CD14-positive monocyte (primary cell): Measurements from ENCODE around the gene PTPRN2. TPM values are rescaled to one million over a fixed set of nuclear protein-coding genes. Genes with fewer than 3 reads are reported as not detected.

Experiments used
- DNase-seq, 3 donors: peaks; one replicate each; pipeline ENCODE4 v3.0.0-alpha.2; 2011 to 2022
- H2AFZ ChIP-seq: 2 replicates; pipeline ENCODE4 v1.6.0; 2012; ENCODE audit warnings: mild to moderate bottlenecking, low read depth, low read length, inconsistent platforms; ENCODE audit not compliant: insufficient read depth, poor library complexity, severe bottlenecking
- H3K27ac ChIP-seq, 2 donors: 1 replicate in 1 of 2; 2 replicates in 1 of 2; pipeline ENCODE4 v1.5.1; 2012 to 2013; ENCODE audit warnings: low read length in 2 of 2, control low read depth in 1 of 2, inconsistent platforms in 1 of 2, low read depth in 1 of 2, mild to moderate bottlenecking in 1 of 2
- H3K27me3 ChIP-seq, 2 donors: one replicate each; pipeline versions ENCODE4 v1.6.0 to v1.6.1; 2011 to 2013; ENCODE audit warnings: low read length in 2 of 2; ENCODE audit not compliant: control insufficient read depth in 2 of 2, insufficient read depth in 2 of 2
- H3K36me3 ChIP-seq, 2 donors: replicated peaks in 1 of 2; 1 replicate in 1 of 2; 2 replicates in 1 of 2; pipeline versions ENCODE4 v1.5.1 to v1.6.1; 2012 to 2013; ENCODE audit warnings: low read length in 2 of 2, control low read depth in 1 of 2, inconsistent platforms in 1 of 2, mild to moderate bottlenecking in 1 of 2; ENCODE audit not compliant: insufficient read depth in 2 of 2, control insufficient read depth in 1 of 2
- H3K4me1 ChIP-seq, 2 donors: 1 replicate in 1 of 2; 2 replicates in 1 of 2; pipeline versions ENCODE4 v1.5.1 to v1.6.1; 2012 to 2013; ENCODE audit warnings: low read length in 2 of 2, control low read depth in 1 of 2, inconsistent platforms in 1 of 2, mild to moderate bottlenecking in 1 of 2, moderate library complexity in 1 of 2; ENCODE audit not compliant: insufficient read depth in 2 of 2, control insufficient read depth in 1 of 2
- H3K4me2 ChIP-seq: replicated peaks from 2 replicates; pipeline ENCODE3; 2012; ENCODE audit warnings: low read length, moderate library complexity, mild to moderate bottlenecking; ENCODE audit not compliant: poor library complexity, severe bottlenecking; ENCODE audit errors: extremely low read depth
- H3K4me3 ChIP-seq, 3 experiments: fragments of 200-600 bp in 1 of 3; sonication (generic) in 1 of 3; replicated peaks in 1 of 3; 1 replicate in 2 of 3; 2 replicates in 1 of 3; pipeline ENCODE4 v1.5.1; 2011 to 2013; ENCODE audit warnings: low read length in 3 of 3, mild to moderate bottlenecking in 3 of 3, control low read depth in 2 of 3, low read depth in 2 of 3, inconsistent platforms in 1 of 3, moderate library complexity in 1 of 3
- H3K79me2 ChIP-seq: 2 replicates; pipeline ENCODE4 v1.6.0; 2012; ENCODE audit warnings: mild to moderate bottlenecking, control low read depth, inconsistent platforms, low read length, moderate library complexity; ENCODE audit not compliant: insufficient read depth
- H3K9ac ChIP-seq: 2 replicates; pipeline ENCODE4 v1.6.0; 2017; ENCODE audit warnings: low read length, mild to moderate bottlenecking; ENCODE audit not compliant: insufficient read depth, poor library complexity, severe bottlenecking
- H3K9me3 ChIP-seq, 2 donors: replicated peaks in 1 of 2; 1 replicate in 1 of 2; 2 replicates in 1 of 2; pipeline versions ENCODE4 v1.5.1 to v1.6.1; 2012 to 2013; ENCODE audit warnings: low read length in 2 of 2, control low read depth in 1 of 2; ENCODE audit not compliant: control insufficient read depth in 1 of 2, insufficient read depth in 1 of 2
- H4K20me1 ChIP-seq: 2 replicates; pipeline ENCODE4 v1.6.0; 2012; ENCODE audit warnings: mild to moderate bottlenecking, low read length, control low read depth, moderate library complexity; ENCODE audit not compliant: insufficient read depth
- H3K27ac Mint-ChIP-seq, 7 donors: one replicate each; pipeline ENCODE4 v1.8.0; 2020; ENCODE audit warnings: mild to moderate bottlenecking in 7 of 7, mixed read lengths in 7 of 7, moderate library complexity in 6 of 7, inconsistent platforms in 2 of 7
- H3K27me3 Mint-ChIP-seq, 3 donors: one replicate each; pipeline ENCODE4 v1.8.0; 2021 to 2022; ENCODE audit warnings: low read depth in 3 of 3, mild to moderate bottlenecking in 3 of 3, mixed read lengths in 3 of 3, moderate library complexity in 3 of 3, inconsistent platforms in 1 of 3
- H3K36me3 Mint-ChIP-seq, 2 donors: one replicate each; pipeline ENCODE4 v1.8.0; 2020; ENCODE audit warnings: mixed read lengths in 2 of 2, inconsistent platforms in 1 of 2, mild to moderate bottlenecking in 1 of 2
- H3K4me1 Mint-ChIP-seq: one replicate; pipeline ENCODE4 v1.8.0; 2020; ENCODE audit warnings: mild to moderate bottlenecking, mixed read lengths
- H3K4me3 Mint-ChIP-seq, 2 donors: one replicate each; pipeline ENCODE4 v1.8.0; 2020; ENCODE audit warnings: mild to moderate bottlenecking in 2 of 2, mixed read lengths in 2 of 2, moderate library complexity in 1 of 2
- H3K9me3 Mint-ChIP-seq, 7 donors: one replicate each; pipeline ENCODE4 v1.8.0; 2020 to 2022; ENCODE audit warnings: mixed read lengths in 7 of 7, mild to moderate bottlenecking in 6 of 7, moderate library complexity in 6 of 7, inconsistent platforms in 2 of 7
- WGBS: methylation state at CpG from one replicate; pipeline ENCODE4 v1.1.5; 2013; ENCODE audit warnings: missing lambda C conversion rate; ENCODE audit not compliant: insufficient coverage; 5-methylcytosine and 5-hydroxymethylcytosine counted together
- intact Hi-C, 2 donors: fragments of 100-400 bp; cut with micrococcal nuclease; formaldehyde crosslinking; loops; one replicate each; pipeline versions ENCODE4 v1.15.0 to v1.15.1; 2023
- polyA plus RNA-seq, 3 donors: library from polyadenylated mRNA; depleted of rRNA in 1 of 3; unstranded in 2 of 3; stranded (reverse) in 1 of 3; fragments of 300-500 nt in 2 of 3; fragments of >200 nt in 1 of 3; fragmentation: Illumina TruSeq in 2 of 3; gene quantifications; 1 replicate in 2 of 3; 2 replicates in 1 of 3; pipeline ENCODE4 v1.2.3, GENCODE V29; 2012 to 2021
- TF ChIP-seq, protein P1 (sequence below): fragments of 200-600 bp; IDR thresholded peaks from one replicate; pipeline ENCODE4 v1.8.0; 2022; ENCODE audit warnings: antibody characterized with exemption, mild to moderate bottlenecking

PTPRN2 gene
- polyA plus RNA-seq, 3 donors = 0.25 to 1.4 (median 0.97) TPM

DNA sequence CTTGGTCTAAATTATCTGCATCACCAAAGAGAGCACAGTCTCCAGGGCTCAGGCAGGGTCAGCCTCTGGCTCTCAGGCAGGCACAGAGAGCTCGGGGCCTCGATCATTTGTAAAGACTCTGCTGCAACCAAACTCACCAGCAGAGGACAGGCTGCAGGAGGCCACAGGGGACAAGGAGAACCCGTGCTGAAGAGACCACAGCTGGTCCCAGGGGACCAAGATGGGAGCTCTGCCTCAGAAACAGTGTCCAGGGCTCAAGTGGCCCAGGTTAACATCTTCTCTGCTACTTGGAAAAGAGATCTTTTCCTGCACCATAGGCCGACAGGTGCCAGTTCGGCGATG lies 543.2 kb downstream of the PTPRN2 start:
- H3K36me3 Mint-ChIP-seq = no peaks in the 10 kb centered on the region
- no peaks in the 10 kb centered on the region for H4K20me1 ChIP-seq
- H3K4me3 Mint-ChIP-seq = no peak overlapping the region
- H2AFZ ChIP-seq = no peak overlapping the region
- H3K27me3 ChIP-seq = no peaks in the 10 kb centered on the region
- H3K4me1 ChIP-seq = no peaks in the 10 kb centered on the region
- TF ChIP-seq, protein P1, sequence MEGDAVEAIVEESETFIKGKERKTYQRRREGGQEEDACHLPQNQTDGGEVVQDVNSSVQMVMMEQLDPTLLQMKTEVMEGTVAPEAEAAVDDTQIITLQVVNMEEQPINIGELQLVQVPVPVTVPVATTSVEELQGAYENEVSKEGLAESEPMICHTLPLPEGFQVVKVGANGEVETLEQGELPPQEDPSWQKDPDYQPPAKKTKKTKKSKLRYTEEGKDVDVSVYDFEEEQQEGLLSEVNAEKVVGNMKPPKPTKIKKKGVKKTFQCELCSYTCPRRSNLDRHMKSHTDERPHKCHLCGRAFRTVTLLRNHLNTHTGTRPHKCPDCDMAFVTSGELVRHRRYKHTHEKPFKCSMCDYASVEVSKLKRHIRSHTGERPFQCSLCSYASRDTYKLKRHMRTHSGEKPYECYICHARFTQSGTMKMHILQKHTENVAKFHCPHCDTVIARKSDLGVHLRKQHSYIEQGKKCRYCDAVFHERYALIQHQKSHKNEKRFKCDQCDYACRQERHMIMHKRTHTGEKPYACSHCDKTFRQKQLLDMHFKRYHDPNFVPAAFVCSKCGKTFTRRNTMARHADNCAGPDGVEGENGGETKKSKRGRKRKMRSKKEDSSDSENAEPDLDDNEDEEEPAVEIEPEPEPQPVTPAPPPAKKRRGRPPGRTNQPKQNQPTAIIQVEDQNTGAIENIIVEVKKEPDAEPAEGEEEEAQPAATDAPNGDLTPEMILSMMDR = no peak
- peaks cover 4 to 11% (median 8%) of the 10 kb centered on the region in 7 donors for H3K9me3 Mint-ChIP-seq
- WGBS = 74% methylated on average over 6 of the region's 6 CpGs
- H3K36me3 ChIP-seq = no peaks in the 10 kb centered on the region
- H3K4me1 Mint-ChIP-seq = no peaks in the 10 kb centered on the region
- no peak overlapping the region for H3K4me3 ChIP-seq
- H3K27ac ChIP-seq = no peak overlapping the region
- H3K4me2 ChIP-seq = no peak overlapping the region
- intact Hi-C loops = no loop called here
- H3K79me2 ChIP-seq = no peaks in the 10 kb centered on the region
- no peak overlapping the region for H3K27ac Mint-ChIP-seq
- DNase-seq = no peak
- H3K9me3 ChIP-seq = peaks cover 0 to 2% of the 10 kb centered on the region in 2 donors
- peaks cover 0 to 3% (median 0%) of the 10 kb centered on the region in 3 donors for H3K27me3 Mint-ChIP-seq
- H3K9ac ChIP-seq = no peak overlapping the region

DNA sequence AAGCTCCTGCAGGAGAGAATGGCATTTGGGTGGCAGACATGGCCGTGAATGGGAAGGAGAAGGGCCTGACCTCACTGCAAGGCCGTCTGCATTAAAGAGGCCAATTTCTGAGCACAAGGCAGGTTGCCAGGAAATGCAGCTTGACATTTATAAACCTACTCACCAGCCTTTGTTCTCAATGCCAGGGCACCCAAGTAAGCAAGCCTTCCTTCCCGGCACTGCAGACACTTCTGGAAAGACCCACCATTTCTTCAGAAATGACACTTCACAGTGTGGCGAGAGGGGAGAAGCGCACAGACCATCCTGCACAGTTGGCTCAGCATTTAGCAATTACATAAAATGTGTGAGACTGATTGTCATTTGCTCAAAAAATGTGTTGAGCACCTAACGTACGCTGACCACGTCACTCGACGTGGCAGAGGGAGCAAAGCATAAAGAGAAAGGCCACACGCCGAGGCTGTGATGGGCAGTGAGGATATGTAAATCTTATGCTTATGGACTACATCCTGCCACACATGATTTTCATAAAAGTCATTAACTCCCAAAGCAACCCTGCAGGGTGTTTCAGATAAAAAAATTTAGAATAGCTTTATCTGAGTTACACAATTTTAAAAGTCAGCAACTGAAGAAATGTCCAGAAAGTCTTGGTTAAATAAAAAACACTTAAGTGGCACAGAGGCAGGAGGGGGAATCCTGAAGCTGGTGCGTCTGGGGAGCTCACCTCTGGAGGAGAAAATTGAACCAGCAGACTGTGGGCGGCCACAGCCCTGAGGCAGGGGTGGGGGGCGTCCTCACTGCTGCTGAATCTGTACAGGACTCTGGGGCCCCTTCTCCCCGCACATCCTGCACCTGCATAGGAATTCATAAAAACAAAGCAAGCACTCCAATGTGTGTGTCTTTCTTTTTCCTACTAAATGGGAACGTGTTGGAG lies 543.8 kb downstream of the PTPRN2 start:
- intact Hi-C loops = no loop called here
- H2AFZ ChIP-seq = no peak overlapping the region
- H4K20me1 ChIP-seq = no peaks in the 10 kb centered on the region
- no peak overlapping the region for H3K4me3 ChIP-seq
- no peak for DNase-seq
- Mint-ChIP-seq H3K27ac (no peak overlapping the region), H3K27me3 (peaks cover 0 to 3% (median 0%) of the 10 kb centered on the region in 3 donors), H3K4me3 (no peak overlapping the region), H3K9me3 (peaks cover 8 to 16% (median 13%) of the 10 kb centered on the region in 7 donors), H3K4me1 (no peaks in the 10 kb centered on the region), H3K36me3 (no peaks in the 10 kb centered on the region)
- TF ChIP-seq, protein P1 = no peak
- no peak overlapping the region for H3K9ac ChIP-seq
- WGBS = 78% methylated on average over 4 of the region's 17 CpGs
- H3K27ac ChIP-seq = no peak overlapping the region
- no peaks in the 10 kb centered on the region for H3K27me3 ChIP-seq
- H3K79me2 ChIP-seq = no peaks in the 10 kb centered on the region
- no peaks in the 10 kb centered on the region for H3K4me1 ChIP-seq
- peaks cover 3 to 9% of the 10 kb centered on the region in 2 donors for H3K9me3 ChIP-seq
- H3K4me2 ChIP-seq = no peak overlapping the region
- H3K36me3 ChIP-seq = no peaks in the 10 kb centered on the region
